Mammary epithelial cell (primary cell): ENCODE results near the gene PERCC1.

Source experiments
- EZH2 ChIP-seq: IDR thresholded peaks from 2 replicates; pipeline ENCODE4 v1.6.1; 2012; ENCODE audit warnings: low read length, inconsistent platforms, borderline replicate concordance
- TF ChIP-seq, protein P1 (sequence below), 2 donors: IDR thresholded peaks in 1 of 2; conservative IDR thresholded peaks in 1 of 2; 2 replicates each; pipeline ENCODE4 v1.5.1; 2011 to 2012; ENCODE audit warnings: inconsistent platforms in 2 of 2, low read length in 2 of 2, mild to moderate bottlenecking in 2 of 2, control low read depth in 1 of 2, low read depth in 1 of 2; ENCODE audit not compliant: insufficient read depth in 1 of 2; ENCODE audit errors: extremely low read depth in 1 of 2

DNA sequence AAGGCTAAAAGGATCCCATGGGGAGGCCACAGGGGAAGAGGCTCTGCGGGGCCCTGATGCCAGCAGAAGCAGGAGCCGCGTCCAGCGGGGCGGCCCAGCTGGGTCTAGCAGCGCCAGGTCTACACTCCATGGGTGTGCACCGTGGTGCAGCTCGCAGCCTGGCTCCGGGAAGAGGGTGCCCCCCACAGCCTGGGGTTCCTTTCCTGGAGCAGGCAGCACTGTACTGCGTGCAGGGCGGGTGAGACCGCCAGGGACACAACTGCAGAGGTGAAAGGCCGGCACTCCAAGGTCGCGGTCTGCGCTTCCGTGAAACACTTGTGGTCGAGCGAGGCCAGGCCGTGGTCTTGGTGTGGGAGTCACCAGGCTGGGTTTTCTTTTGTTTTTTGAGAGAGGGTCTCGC is 20.0 kb downstream of the PERCC1 start:
- TF ChIP-seq, protein P1, sequence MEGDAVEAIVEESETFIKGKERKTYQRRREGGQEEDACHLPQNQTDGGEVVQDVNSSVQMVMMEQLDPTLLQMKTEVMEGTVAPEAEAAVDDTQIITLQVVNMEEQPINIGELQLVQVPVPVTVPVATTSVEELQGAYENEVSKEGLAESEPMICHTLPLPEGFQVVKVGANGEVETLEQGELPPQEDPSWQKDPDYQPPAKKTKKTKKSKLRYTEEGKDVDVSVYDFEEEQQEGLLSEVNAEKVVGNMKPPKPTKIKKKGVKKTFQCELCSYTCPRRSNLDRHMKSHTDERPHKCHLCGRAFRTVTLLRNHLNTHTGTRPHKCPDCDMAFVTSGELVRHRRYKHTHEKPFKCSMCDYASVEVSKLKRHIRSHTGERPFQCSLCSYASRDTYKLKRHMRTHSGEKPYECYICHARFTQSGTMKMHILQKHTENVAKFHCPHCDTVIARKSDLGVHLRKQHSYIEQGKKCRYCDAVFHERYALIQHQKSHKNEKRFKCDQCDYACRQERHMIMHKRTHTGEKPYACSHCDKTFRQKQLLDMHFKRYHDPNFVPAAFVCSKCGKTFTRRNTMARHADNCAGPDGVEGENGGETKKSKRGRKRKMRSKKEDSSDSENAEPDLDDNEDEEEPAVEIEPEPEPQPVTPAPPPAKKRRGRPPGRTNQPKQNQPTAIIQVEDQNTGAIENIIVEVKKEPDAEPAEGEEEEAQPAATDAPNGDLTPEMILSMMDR (conservative IDR thresholded peaks at IDR 0.05 in 1 of 2, IDR thresholded peaks at IDR 0.05 in 1 of 2; ENCODE audit: extremely low read depth in 1 of 2, insufficient read depth in 1 of 2, low read depth in 1 of 2, low read length in 2 of 2), result no peak
- TF ChIP-seq EZH2, result no peak
